Endothelial cell (in vitro differentiated cells): ENCODE data around the gene ATXN3L. TPM values are rescaled to one million over a fixed set of nuclear protein-coding genes. Genes with fewer than 3 reads are reported as not detected.

Experiments
- DNase-seq: peaks from one replicate; pipeline ENCODE4 v3.0.0; 2021; ENCODE audit warnings: low spot score
- H3K27ac Mint-ChIP-seq: one replicate; pipeline ENCODE4 v1.8.0; 2021; ENCODE audit warnings: mixed read lengths, inconsistent platforms; ENCODE audit not compliant: unreplicated experiment
- H3K27me3 Mint-ChIP-seq: one replicate; pipeline ENCODE4 v1.8.0; 2021; ENCODE audit warnings: mild to moderate bottlenecking, moderate library complexity, mixed read lengths, inconsistent platforms; ENCODE audit not compliant: unreplicated experiment
- H3K36me3 Mint-ChIP-seq: one replicate; pipeline ENCODE4 v1.8.0; 2021; ENCODE audit warnings: mild to moderate bottlenecking, low read depth, mixed read lengths, inconsistent platforms; ENCODE audit not compliant: unreplicated experiment
- H3K4me1 Mint-ChIP-seq: one replicate; pipeline ENCODE4 v1.8.0; 2021; ENCODE audit warnings: mild to moderate bottlenecking, mixed read lengths, inconsistent platforms; ENCODE audit not compliant: unreplicated experiment
- H3K4me3 Mint-ChIP-seq: one replicate; pipeline ENCODE4 v1.8.0; 2021; ENCODE audit warnings: mild to moderate bottlenecking, mixed read lengths, inconsistent platforms; ENCODE audit not compliant: unreplicated experiment
- H3K9me3 Mint-ChIP-seq: one replicate; pipeline ENCODE4 v1.8.0; 2021; ENCODE audit warnings: mixed read lengths, inconsistent platforms; ENCODE audit not compliant: unreplicated experiment
- CTCF ChIP-seq: fragments of 200-600 bp; sonication (generic); IDR thresholded peaks from one replicate; pipeline ENCODE4 v1.5.0; 2021; ENCODE audit warnings: antibody characterized with exemption; ENCODE audit not compliant: unreplicated experiment
- long read RNA-seq: library from polyadenylated mRNA; unstranded; transcript quantifications from one replicate; pipeline ENCODE4 v2.0.0, GENCODE V29; 2020; ENCODE audit not compliant: unreplicated experiment
- total RNA-seq: library from RNA; stranded (reverse); fragmentation: NEBNext Ultra II Directional; extraction: Animal tissue kit (Norgen Biotek cat#: 25700); gene quantifications from one replicate; pipeline ENCODE4 v1.2.1, GENCODE V29; 2021; ENCODE audit not compliant: unreplicated experiment

Gene ATXN3L
- total RNA-seq, result not detected
- long read RNA-seq, result 0 reads

GRCh38 chrX:13319953-13320352, at the start of gene ATXN3L:
Gene ATXN3L (minus strand): TSS chrX:13320053. CDS start chrX:13319934, 119 bp downstream.
- Mint-ChIP-seq H3K4me1 (no peaks in the 10 kb centered on the region), H3K4me3 (no peak within 1 kb of the TSS), H3K9me3 (no peaks in the 10 kb centered on the region)

GRCh38 chrX:13369256-13370030, 49.6 kb upstream of the ATXN3L start:
- no peak for TF ChIP-seq CTCF
- H3K9me3 Mint-ChIP-seq, result no peaks in the 10 kb centered on the region
- no peaks in the 10 kb centered on the region for H3K36me3 Mint-ChIP-seq
- DNase-seq, result no peak
- no peak overlapping the region for H3K27ac Mint-ChIP-seq
- H3K4me1 Mint-ChIP-seq, result no peaks in the 10 kb centered on the region
- no peak overlapping the region for H3K4me3 Mint-ChIP-seq
- H3K27me3 Mint-ChIP-seq, result no peaks in the 10 kb centered on the region

More at GRCh38 chrX:13319953-13320352, at the start of gene ATXN3L:
- no peaks in the 10 kb centered on the region for H3K36me3 Mint-ChIP-seq
- no peak for DNase-seq
- no peak for TF ChIP-seq CTCF
- no peak within 1 kb of the TSS for H3K27ac Mint-ChIP-seq
- peaks cover 2% of the 10 kb centered on the region for H3K27me3 Mint-ChIP-seq

GRCh38 chrX:13367950-13368349, 48.1 kb upstream of the ATXN3L start:
- Mint-ChIP-seq H3K27ac (no peak overlapping the region), H3K36me3 (no peaks in the 10 kb centered on the region), H3K4me3 (no peak overlapping the region), H3K27me3 (no peaks in the 10 kb centered on the region), H3K9me3 (no peaks in the 10 kb centered on the region), H3K4me1 (no peaks in the 10 kb centered on the region)
- no peak for TF ChIP-seq CTCF
- DNase-seq, result no peak

- H3K9me3 Mint-ChIP-seq, result no peaks in the 10 kb centered on the region
- H3K27me3 Mint-ChIP-seq, result no peaks in the 10 kb centered on the region
- H3K27ac Mint-ChIP-seq, result no peak overlapping the region
- no peak for DNase-seq
- no peaks in the 10 kb centered on the region for H3K4me1 Mint-ChIP-seq
- no peaks in the 10 kb centered on the region for H3K36me3 Mint-ChIP-seq
- no peak overlapping the region for H3K4me3 Mint-ChIP-seq
- TF ChIP-seq CTCF, result no peak
Observed at GRCh38 chrX:13366698-13367097, 46.8 kb upstream of the ATXN3L start.

GRCh38 chrX:13365161-13365560, 45.3 kb upstream of the ATXN3L start:
- H3K36me3 Mint-ChIP-seq, result no peaks in the 10 kb centered on the region
- DNase-seq, result no peak
- H3K4me1 Mint-ChIP-seq, result no peaks in the 10 kb centered on the region
- H3K4me3 Mint-ChIP-seq, result no peak overlapping the region
- H3K27me3 Mint-ChIP-seq, result peaks cover 1% of the 10 kb centered on the region
- H3K27ac Mint-ChIP-seq, result no peak overlapping the region
- no peaks in the 10 kb centered on the region for H3K9me3 Mint-ChIP-seq
- TF ChIP-seq CTCF, result no peak
